Stimulated activated CD4-positive, alpha-beta T cell treated with anti-CD3 and anti-CD28 coated beads, Interleukin-4, amount 100 ng/mL, for 48 hours (primary cell): ENCODE data around the gene TNNI3K.

Source experiments
- DNase-seq, 2 donors: peaks; one replicate each; pipeline ENCODE4 v3.0.0-alpha.2; 2020; ENCODE audit warnings: low read depth in 2 of 2

TNNI3K gene

GRCh38 chr1:74502858-74503257, 267.7 kb downstream of the TNNI3K start:
- no peak for DNase-seq

- DNase-seq: peak; percentile 8 to 19
These were observed 269.1 kb downstream of the TNNI3K start for GRCh38 chr1:74504125-74504932.

GRCh38 chr1:74504933-74505512, 269.8 kb downstream of the TNNI3K start:
- no peak for DNase-seq

- no peak for DNase-seq
These were observed 270.9 kb downstream of the TNNI3K start for GRCh38 chr1:74505928-74506710.

- DNase-seq: no peak
These were observed 273.3 kb downstream of the TNNI3K start for GRCh38 chr1:74508449-74508848.

GRCh38 chr1:74512170-74512915, 277.2 kb downstream of the TNNI3K start, which contains the start of gene LRRC53:
TSS of gene LRRC53 (minus strand) at chr1:74512611. CDS start at chr1:74483349, 29,262 bp downstream.
- no peak for DNase-seq

- no peak for DNase-seq
These were observed 278.5 kb downstream of the TNNI3K start for GRCh38 chr1:74513411-74514300.

GRCh38 chr1:74517599-74518051, 282.4 kb downstream of the TNNI3K start:
- no peak for DNase-seq

GRCh38 chr1:74522148-74522547, 287.0 kb downstream of the TNNI3K start:
- DNase-seq: no peak

- no peak for DNase-seq
These were observed 288.8 kb downstream of the TNNI3K start for GRCh38 chr1:74523873-74524480.

- no peak for DNase-seq
These were observed 291.5 kb downstream of the TNNI3K start for GRCh38 chr1:74526708-74527107.

- DNase-seq: no peak
These were observed 292.9 kb downstream of the TNNI3K start for GRCh38 chr1:74528123-74528522.

- DNase-seq: no peak
These were observed 295.7 kb downstream of the TNNI3K start for GRCh38 chr1:74530892-74531291.

GRCh38 chr1:74531796-74532195, 296.6 kb downstream of the TNNI3K start:
- no peak for DNase-seq

- DNase-seq: no peak
These were observed 299.1 kb downstream of the TNNI3K start for GRCh38 chr1:74534241-74534640.

GRCh38 chr1:74545821-74546220, 310.6 kb downstream of the TNNI3K start:
- no peak for DNase-seq

- no peak for DNase-seq
These were observed 314.0 kb downstream of the TNNI3K start for GRCh38 chr1:74548961-74549750.

- no peak for DNase-seq
These were observed 314.7 kb downstream of the TNNI3K start for GRCh38 chr1:74549932-74550331.

GRCh38 chr1:74570797-74571492, 335.8 kb downstream of the TNNI3K start:
- no peak for DNase-seq
